Progenitor cell of endocrine pancreas (in vitro differentiated cells): Measurements from ENCODE around the gene MIX23. TPM values are rescaled to one million over a fixed set of nuclear protein-coding genes. Genes with fewer than 3 reads are reported as not detected.

ENCODE experiments used
- DNase-seq: peaks from one replicate; pipeline ENCODE4 v3.0.0; 2021; ENCODE audit warnings: low spot score; ENCODE audit not compliant: unreplicated experiment
- H3K27ac Mint-ChIP-seq: 2 replicates; pipeline ENCODE4 v1.8.0; 2021; ENCODE audit warnings: mild to moderate bottlenecking, moderate library complexity, mixed read lengths
- H3K27me3 Mint-ChIP-seq: 2 replicates; pipeline ENCODE4 v1.8.0; 2021; ENCODE audit warnings: mixed read lengths
- H3K36me3 Mint-ChIP-seq: 2 replicates; pipeline ENCODE4 v1.8.0; 2022; ENCODE audit warnings: mixed read lengths; ENCODE audit not compliant: insufficient read depth
- H3K4me1 Mint-ChIP-seq: 2 replicates; pipeline ENCODE4 v1.8.0; 2021; ENCODE audit warnings: low read depth, mixed read lengths
- H3K4me3 Mint-ChIP-seq: 2 replicates; pipeline ENCODE4 v1.8.0; 2021; ENCODE audit warnings: low read depth, mild to moderate bottlenecking, moderate library complexity, mixed read lengths
- H3K9me3 Mint-ChIP-seq: 2 replicates; pipeline ENCODE4 v1.8.0; 2021; ENCODE audit warnings: low read depth, mixed read lengths
- total RNA-seq: library from RNA; stranded (reverse); gene quantifications from 2 replicates; pipeline ENCODE4 v1.2.1, GENCODE V29; 2021
- TF ChIP-seq, protein P1 (sequence below): fragments of 200-600 bp; sonication (generic); IDR thresholded peaks from one replicate; pipeline ENCODE4 v1.5.0; 2021; ENCODE audit warnings: antibody characterized with exemption, mild to moderate bottlenecking; ENCODE audit not compliant: unreplicated experiment

MIX23 gene
- total RNA-seq, 1 donor from 2014 or later = 53.5 TPM

DNA sequence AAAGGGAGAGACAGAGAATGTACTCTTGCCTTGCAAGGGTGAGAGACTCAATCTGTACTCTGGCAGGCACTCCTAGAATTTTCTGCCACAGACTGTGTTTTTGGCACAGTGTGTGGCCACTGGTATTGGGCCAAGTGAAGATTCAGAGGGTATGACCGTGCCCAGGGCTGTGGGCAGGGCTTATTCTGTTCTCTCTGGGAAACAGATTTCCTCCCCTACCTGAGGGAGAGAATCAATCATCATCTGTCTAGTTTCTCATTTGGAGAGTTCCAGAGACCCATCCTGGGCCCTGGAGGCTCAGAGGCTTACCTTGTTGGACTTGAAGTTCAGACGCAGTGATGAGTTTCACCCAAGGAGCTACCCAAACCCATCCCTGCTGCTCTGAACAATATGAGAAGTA, 29.8 kb downstream of the MIX23 start:
- H3K4me3 Mint-ChIP-seq = no peak overlapping the region
- H3K36me3 Mint-ChIP-seq = no peaks in the 10 kb centered on the region
- H3K27me3 Mint-ChIP-seq = no peaks in the 10 kb centered on the region
- no peaks in the 10 kb centered on the region for H3K9me3 Mint-ChIP-seq
- TF ChIP-seq, protein P1, sequence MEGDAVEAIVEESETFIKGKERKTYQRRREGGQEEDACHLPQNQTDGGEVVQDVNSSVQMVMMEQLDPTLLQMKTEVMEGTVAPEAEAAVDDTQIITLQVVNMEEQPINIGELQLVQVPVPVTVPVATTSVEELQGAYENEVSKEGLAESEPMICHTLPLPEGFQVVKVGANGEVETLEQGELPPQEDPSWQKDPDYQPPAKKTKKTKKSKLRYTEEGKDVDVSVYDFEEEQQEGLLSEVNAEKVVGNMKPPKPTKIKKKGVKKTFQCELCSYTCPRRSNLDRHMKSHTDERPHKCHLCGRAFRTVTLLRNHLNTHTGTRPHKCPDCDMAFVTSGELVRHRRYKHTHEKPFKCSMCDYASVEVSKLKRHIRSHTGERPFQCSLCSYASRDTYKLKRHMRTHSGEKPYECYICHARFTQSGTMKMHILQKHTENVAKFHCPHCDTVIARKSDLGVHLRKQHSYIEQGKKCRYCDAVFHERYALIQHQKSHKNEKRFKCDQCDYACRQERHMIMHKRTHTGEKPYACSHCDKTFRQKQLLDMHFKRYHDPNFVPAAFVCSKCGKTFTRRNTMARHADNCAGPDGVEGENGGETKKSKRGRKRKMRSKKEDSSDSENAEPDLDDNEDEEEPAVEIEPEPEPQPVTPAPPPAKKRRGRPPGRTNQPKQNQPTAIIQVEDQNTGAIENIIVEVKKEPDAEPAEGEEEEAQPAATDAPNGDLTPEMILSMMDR = no peak
- no peak for DNase-seq
- H3K4me1 Mint-ChIP-seq = peaks cover 2% of the 10 kb centered on the region
- H3K27ac Mint-ChIP-seq = no peak overlapping the region

DNA sequence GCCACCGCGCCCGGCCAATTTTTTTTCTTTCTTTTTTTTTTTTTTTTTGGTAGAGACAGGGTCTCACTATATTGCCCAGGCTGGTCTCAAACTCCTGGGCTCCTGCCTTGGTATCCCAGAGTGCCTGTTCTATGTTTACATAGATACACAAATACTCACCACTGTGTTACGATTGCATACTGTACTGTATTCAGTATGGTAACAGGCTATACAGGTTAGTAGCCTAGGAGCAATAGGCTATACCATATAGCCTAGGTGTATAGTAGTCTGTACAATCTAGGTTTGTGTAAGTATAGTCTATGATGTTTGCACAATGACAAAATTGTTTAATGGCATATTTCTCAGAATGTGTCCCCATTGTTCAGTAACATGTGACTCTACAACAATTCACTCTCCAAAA, 31.4 kb downstream of the MIX23 start:
- peaks cover 2% of the 10 kb centered on the region for H3K4me1 Mint-ChIP-seq
- no peaks in the 10 kb centered on the region for H3K36me3 Mint-ChIP-seq
- H3K27me3 Mint-ChIP-seq = no peaks in the 10 kb centered on the region
- H3K4me3 Mint-ChIP-seq = no peak overlapping the region
- TF ChIP-seq, protein P1 = no peak
- peaks cover 8% of the 10 kb centered on the region for H3K9me3 Mint-ChIP-seq
- no peak for DNase-seq
- no peak overlapping the region for H3K27ac Mint-ChIP-seq

DNA sequence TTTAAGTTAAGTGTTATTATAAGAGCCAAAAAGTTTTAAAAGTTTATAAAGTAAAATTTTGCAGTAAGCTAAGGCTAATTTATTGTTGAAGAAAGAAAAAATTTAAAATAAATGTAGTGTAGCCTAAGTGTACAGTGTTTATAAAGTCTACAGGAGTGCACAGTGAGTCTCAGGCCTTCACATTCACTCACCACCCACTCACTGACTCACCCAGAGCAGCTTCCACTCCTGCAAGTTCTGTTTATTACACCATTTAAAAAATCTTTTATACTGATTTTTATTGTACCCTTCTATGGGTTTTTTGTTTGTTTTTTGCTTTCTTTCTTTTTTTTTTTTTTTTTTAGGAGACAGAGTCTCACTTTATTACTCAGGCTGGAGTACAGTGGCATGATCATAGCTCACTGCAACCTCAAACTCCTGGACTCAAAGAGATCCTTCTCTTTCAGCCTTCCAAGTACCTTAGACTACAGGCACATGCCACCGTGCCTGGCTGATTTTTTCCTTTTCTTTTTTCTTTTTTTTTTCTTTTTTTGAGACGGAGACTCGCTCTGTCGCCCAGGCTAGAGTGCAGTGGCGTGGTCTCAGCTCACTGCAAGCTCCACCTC, 32.1 kb downstream of the MIX23 start:
- DNase-seq = no peak
- Mint-ChIP-seq H3K9me3 (peaks cover 8% of the 10 kb centered on the region), H3K4me1 (peaks cover 2% of the 10 kb centered on the region), H3K36me3 (no peaks in the 10 kb centered on the region), H3K27ac (no peak overlapping the region), H3K4me3 (no peak overlapping the region), H3K27me3 (no peaks in the 10 kb centered on the region)
- TF ChIP-seq, protein P1 = no peak

DNA sequence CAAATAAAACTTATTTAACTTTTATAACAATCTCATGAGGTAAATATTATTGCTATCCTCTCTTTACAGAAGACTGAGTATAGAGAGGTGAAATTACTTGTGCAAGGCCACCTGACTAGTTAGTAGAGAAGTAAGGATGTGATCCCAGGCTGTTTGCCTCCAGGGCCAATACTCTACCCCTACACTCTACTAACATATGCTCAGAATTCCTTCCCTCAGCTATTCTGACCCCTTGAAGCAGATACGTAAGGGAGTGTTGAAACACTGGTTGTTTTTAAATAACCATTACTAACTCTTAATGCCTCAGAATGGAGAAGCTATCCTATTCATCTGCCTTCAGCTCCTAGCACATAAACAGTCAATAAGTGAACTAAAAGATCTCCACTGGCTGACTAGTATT, 33.9 kb downstream of the MIX23 start:
- Mint-ChIP-seq H3K27me3 (no peaks in the 10 kb centered on the region), H3K4me3 (no peak overlapping the region), H3K4me1 (no peaks in the 10 kb centered on the region), H3K36me3 (no peaks in the 10 kb centered on the region), H3K27ac (no peak overlapping the region), H3K9me3 (peaks cover 8% of the 10 kb centered on the region)
- DNase-seq = no peak
- TF ChIP-seq, protein P1 = no peak

DNA sequence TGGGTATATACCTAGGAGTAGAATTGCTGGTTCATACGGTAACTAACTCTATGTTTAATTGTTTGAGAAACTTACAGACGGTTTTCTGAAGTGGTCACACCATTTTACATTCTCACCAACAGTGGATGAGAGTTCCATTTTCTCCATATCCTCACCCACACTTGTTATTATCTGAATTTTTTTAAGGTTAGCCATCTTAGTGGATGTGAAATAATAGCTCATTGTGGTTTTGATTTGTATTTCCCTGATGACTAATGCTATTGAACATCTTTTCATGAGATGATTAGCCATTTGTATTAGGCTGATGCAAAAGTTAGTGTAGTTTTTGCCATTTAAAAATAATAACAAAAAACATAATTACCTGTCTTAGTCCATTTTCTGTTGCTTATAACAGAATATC, 39.4 kb downstream of the MIX23 start:
- Mint-ChIP-seq H3K4me1 (peaks cover 2% of the 10 kb centered on the region), H3K4me3 (no peak overlapping the region), H3K27ac (no peak overlapping the region), H3K36me3 (no peaks in the 10 kb centered on the region), H3K27me3 (no peaks in the 10 kb centered on the region), H3K9me3 (peaks cover 16% of the 10 kb centered on the region)
- no peak for DNase-seq
- TF ChIP-seq, protein P1 = no peak
